HepG2 (cell line): ENCODE data around the gene ZNF189. TPM values are rescaled to one million over a fixed set of nuclear protein-coding genes. Genes with fewer than 3 reads are reported as not detected.

Experiments
- ASH2L ChIP-seq: fragments of 300-600, 200-600 bp; sonication (generic); IDR thresholded peaks from 2 replicates; pipeline ENCODE4 v1.7.0; 2017; ENCODE audit warnings: low read depth, mild to moderate bottlenecking, moderate library complexity, mixed read lengths, low read length; ENCODE audit not compliant: insufficient read length
- EHMT2 ChIP-seq: fragments of 200-600 bp; sonication (generic); IDR thresholded peaks from 2 replicates; pipeline ENCODE4 v1.7.0; 2017; ENCODE audit warnings: antibody characterized with exemption, low read depth, low read length, borderline replicate concordance
- FOXP1 ChIP-seq, 2 experiments: fragments of 450-650 bp in 1 of 2; IDR thresholded peaks; 2 replicates each; pipeline ENCODE4 v1.6.1; 2017 to 2018; ENCODE audit warnings: antibody characterized with exemption in 1 of 2
- GABPA ChIP-seq, 2 experiments: IDR thresholded peaks; 2 replicates each; pipeline ENCODE4 v1.6.1; 2011 to 2016; ENCODE audit warnings: low read depth in 2 of 2, low read length in 1 of 2, missing biosample characterization in 1 of 2, missing genetic modification characterization in 1 of 2
- GLMP ChIP-seq: sonication (generic); formaldehyde crosslinking; IDR thresholded peaks from 2 replicates; pipeline ENCODE4 v1.9.0; 2021; ENCODE audit warnings: missing genetic modification reagents, mild to moderate bottlenecking, borderline replicate concordance
- HES4 ChIP-seq: sonication (generic); formaldehyde crosslinking; IDR thresholded peaks from 2 replicates; pipeline ENCODE4 v1.9.0; 2021; ENCODE audit warnings: mild to moderate bottlenecking, missing genetic modification reagents, borderline replicate concordance
- HNRNPK ChIP-seq: fragments of 200-400 bp; formaldehyde crosslinking; IDR thresholded peaks from 2 replicates; pipeline ENCODE4 v1.6.1; 2018; ENCODE audit warnings: low read length, low read depth, moderate library complexity, mild to moderate bottlenecking; ENCODE audit not compliant: poor library complexity, severe bottlenecking
- IRX3 ChIP-seq: sonication (generic); formaldehyde crosslinking; IDR thresholded peaks from 2 replicates; pipeline ENCODE4 v1.8.1; 2023; ENCODE audit warnings: mild to moderate bottlenecking, low read depth, missing genetic modification reagents, borderline replicate concordance
- JUND ChIP-seq: sonication (generic); formaldehyde crosslinking; IDR thresholded peaks from 2 replicates; pipeline ENCODE4 v1.8.0; 2022; ENCODE audit warnings: mild to moderate bottlenecking, missing genetic modification reagents
- MAFK ChIP-seq, 2 experiments: IDR thresholded peaks in 1 of 2; conservative IDR thresholded peaks in 1 of 2; 2 replicates each; pipeline ENCODE4 v1.6.1; 2011; ENCODE audit warnings: improper control_type of control experiment in 2 of 2, low read length in 2 of 2
- MXI1 ChIP-seq: IDR thresholded peaks from 3 replicates; pipeline ENCODE4 v1.6.1; 2012; ENCODE audit warnings: low read depth, low read length, inconsistent platforms, borderline replicate concordance
- NFKBIZ ChIP-seq: IDR thresholded peaks from 2 replicates; pipeline ENCODE4 v1.6.1; 2018; ENCODE audit warnings: missing genetic modification reagents, missing compliant biosample characterization
- NFRKB ChIP-seq: fragments of 450-650 bp; IDR thresholded peaks from 2 replicates; pipeline ENCODE4 v1.6.1; 2017
- PBX3 ChIP-seq: sonication (generic); formaldehyde crosslinking; IDR thresholded peaks from 2 replicates; pipeline ENCODE4 v1.8.1; 2023; ENCODE audit warnings: missing genetic modification reagents, inconsistent platforms, borderline replicate concordance
- SMYD3 ChIP-seq: sonication (generic); formaldehyde crosslinking; IDR thresholded peaks from 2 replicates; pipeline ENCODE4 v1.8.1; 2023; ENCODE audit warnings: mild to moderate bottlenecking, missing genetic modification reagents
- SNAI1 ChIP-seq: sonication (generic); formaldehyde crosslinking; IDR thresholded peaks from 2 replicates; pipeline ENCODE4 v1.5.0; 2020; ENCODE audit warnings: mild to moderate bottlenecking, missing genetic modification reagents, borderline replicate concordance
- TBX3 ChIP-seq: fragments of 450-650 bp; IDR thresholded peaks from 2 replicates; pipeline ENCODE4 v1.6.1; 2017; ENCODE audit warnings: antibody characterized with exemption, mild to moderate bottlenecking, inconsistent platforms, borderline replicate concordance
- TMF1 ChIP-seq: sonication (generic); formaldehyde crosslinking; IDR thresholded peaks from 2 replicates; pipeline ENCODE4 v1.8.1; 2022; ENCODE audit warnings: low read depth, missing genetic modification reagents
- ZNF180 ChIP-seq: sonication (generic); formaldehyde crosslinking; IDR thresholded peaks from 2 replicates; pipeline ENCODE4 v1.4.0; 2020; ENCODE audit warnings: low read depth, missing genetic modification reagents, borderline replicate concordance
- ZNF296 ChIP-seq: sonication (generic); formaldehyde crosslinking; conservative IDR thresholded peaks from 2 replicates; pipeline ENCODE4 v1.5.0; 2020; ENCODE audit warnings: mild to moderate bottlenecking, missing genetic modification reagents
- ZNF326 ChIP-seq: sonication (generic); formaldehyde crosslinking; IDR thresholded peaks from 2 replicates; pipeline ENCODE4 v1.4.0; 2020; ENCODE audit warnings: missing genetic modification reagents, borderline replicate concordance
- ZNF350 ChIP-seq: sonication (generic); formaldehyde crosslinking; IDR thresholded peaks from 2 replicates; pipeline ENCODE4 v1.4.0; 2020; ENCODE audit warnings: mild to moderate bottlenecking, low read depth, missing genetic modification reagents, borderline replicate concordance
- ZNF556 ChIP-seq: sonication (generic); formaldehyde crosslinking; IDR thresholded peaks from 2 replicates; pipeline ENCODE4 v1.4.0; 2020; ENCODE audit warnings: mild to moderate bottlenecking, missing genetic modification reagents, borderline replicate concordance
- ZNF564 ChIP-seq: sonication (generic); formaldehyde crosslinking; IDR thresholded peaks from 2 replicates; pipeline ENCODE4 v1.8.1; 2023; ENCODE audit warnings: mild to moderate bottlenecking, missing genetic modification reagents
- ZNF598 ChIP-seq: sonication (generic); formaldehyde crosslinking; IDR thresholded peaks from 2 replicates; pipeline ENCODE4 v1.5.1; 2020; ENCODE audit warnings: mild to moderate bottlenecking, missing genetic modification reagents, borderline replicate concordance
- ZNF614 ChIP-seq: IDR thresholded peaks from 2 replicates; pipeline ENCODE4 v1.6.1; 2018; ENCODE audit warnings: missing biosample characterization, missing genetic modification reagents, inconsistent platforms, borderline replicate concordance
- ZNF713 ChIP-seq: sonication (generic); formaldehyde crosslinking; IDR thresholded peaks from 2 replicates; pipeline ENCODE4 v1.4.0; 2020; ENCODE audit warnings: mild to moderate bottlenecking, missing genetic modification reagents
- ZNF720 ChIP-seq: sonication (generic); formaldehyde crosslinking; IDR thresholded peaks from 2 replicates; pipeline ENCODE4 v1.4.0; 2020; ENCODE audit warnings: missing genetic modification reagents
- ZNF746 ChIP-seq: sonication (generic); formaldehyde crosslinking; IDR thresholded peaks from 2 replicates; pipeline ENCODE4 v1.8.0; 2022; ENCODE audit warnings: mild to moderate bottlenecking, missing genetic modification reagents
- ZNF879 ChIP-seq: sonication (generic); formaldehyde crosslinking; IDR thresholded peaks from 2 replicates; pipeline ENCODE4 v1.8.1; 2023; ENCODE audit warnings: missing genetic modification reagents
- ZSCAN31 ChIP-seq: sonication (generic); formaldehyde crosslinking; IDR thresholded peaks from 2 replicates; pipeline ENCODE4 v1.5.0; 2020; ENCODE audit warnings: low read depth, mild to moderate bottlenecking, missing genetic modification reagents
- polyA plus RNA-seq, 8 experiments: library from polyadenylated mRNA; depleted of rRNA in 3 of 8; stranded (reverse) in 7 of 8; unstranded in 1 of 8; fragments of >200 nt; fragmentation: Illumina TruSeq in 4 of 8; extraction: Trizol in 4 of 8; gene quantifications; 2 replicates each; pipeline versions ENCODE4 v1.2.1 to v1.2.3, GENCODE V29; 2011 to 2016; ENCODE audit warnings: low read depth in 4 of 8, missing spikeins in 1 of 8, mixed read lengths in 1 of 8; ENCODE audit not compliant: insufficient read depth in 1 of 8
- total RNA-seq, 5 experiments: library from RNA; depleted of rRNA; stranded (reverse); fragments of >200 nt; fragmentation: Illumina TruSeq; extraction: Trizol; gene quantifications; 2 replicates each; pipeline ENCODE4 v1.2.3, GENCODE V29; 2016; ENCODE audit warnings: low read depth in 1 of 5

Gene ZNF189
- total and polyA plus RNA-seq, 2 of the 13 experiments (the other 11 are each of a cell fraction or from before 2014, with no cell fraction given) = 8.4 to 50.0 TPM

GRCh38 chr9:101388507-101388993 is 10.1 kb upstream of the ZNF189 start (continued):
- TF ChIP-seq PBX3 (CRISPR knock-in tag) = no peak
- TF ChIP-seq ZSCAN31 (CRISPR knock-in tag) = no peak
- TF ChIP-seq MXI1 = 0 out of 3 replicates have a peak, but pooled peaks have one; percentile 21
- no peak for TF ChIP-seq NFRKB
- no peak for TF ChIP-seq ZNF879 (CRISPR knock-in tag)
- TF ChIP-seq ZNF598 (CRISPR knock-in tag) = no peak
- no peak for TF ChIP-seq ZNF614 (CRISPR knock-in tag)
- no peak for TF ChIP-seq SNAI1
- no peak for TF ChIP-seq JUND (CRISPR knock-in tag)
- TF ChIP-seq HNRNPK = no peak
- no peak for TF ChIP-seq IRX3 (CRISPR knock-in tag)
- TF ChIP-seq ZNF564 (CRISPR knock-in tag) = no peak
- no peak for TF ChIP-seq ZNF296
- TF ChIP-seq NFKBIZ (CRISPR knock-in tag) = no peak
- TF ChIP-seq ZNF556 (CRISPR knock-in tag) = no peak
- no peak for TF ChIP-seq ZNF180 (CRISPR knock-in tag)
- no peak for TF ChIP-seq ZNF720 (CRISPR knock-in tag)
- TF ChIP-seq ZNF746 (CRISPR knock-in tag) = no peak
- TF ChIP-seq TMF1 (CRISPR knock-in tag) = no peak
- no peak for TF ChIP-seq SMYD3 (CRISPR knock-in tag)
- no peak for TF ChIP-seq GLMP
- TF ChIP-seq ZNF713 (CRISPR knock-in tag) = no peak
- TF ChIP-seq ZNF350 (CRISPR knock-in tag) = no peak
- no peak for TF ChIP-seq HES4 (CRISPR knock-in tag)
- no peak for TF ChIP-seq ZNF326 (CRISPR knock-in tag)
- TF ChIP-seq TBX3 = peak; percentile 95
- peak; percentile 9; the same call in 1 of the 2 replicates for TF ChIP-seq EHMT2
- no peak for TF ChIP-seq GABPA (IDR thresholded peaks at IDR 0.05; ENCODE audit: low read depth, low read length)
- TF ChIP-seq GABPA (CRISPR knock-in tag; IDR thresholded peaks at IDR 0.05; ENCODE audit: low read depth) = no peak
- TF ChIP-seq MAFK (conservative IDR thresholded peaks at IDR 0.05 in 1 of 2, IDR thresholded peaks at IDR 0.05 in 1 of 2; ENCODE audit: low read length in 2 of 2) = peak; percentile 58 to 65
- peak; percentile 89 for TF ChIP-seq FOXP1 (IDR thresholded peaks at IDR 0.05)
- TF ChIP-seq FOXP1 (CRISPR knock-in tag; IDR thresholded peaks at IDR 0.05) = peak; percentile 72
- TF ChIP-seq ASH2L = peak; percentile 43
